Measurements from ENCODE around the gene VPS13D. TPM values are rescaled to one million over a fixed set of nuclear protein-coding genes. Genes with fewer than 3 reads are reported as not detected.

VPS13D gene
- total and polyA plus RNA-seq, 2 donors (not counting 3 experiments of a cell fraction or from before 2014, with no cell fraction given) = 13.6 to 48.5 TPM

GRCh38 chr1:12480041-12480440 is 250.2 kb downstream of the VPS13D start:
- peak overlapping the region; percentile 62 for H3K27ac ChIP-seq (ENCODE audit: insufficient read depth, low read depth, low read length)
- H3K36me3 ChIP-seq (ENCODE audit: control insufficient read depth in 2 of 2, extremely low read depth in 1 of 2, insufficient read depth in 2 of 2, low read length in 2 of 2) = no peaks in the 10 kb centered on the region
- FAIRE-seq (no peak), DNase-seq (ENCODE audit: low read depth, low spot score) (no peak)
- ChIA-PET CTCF (interaction anchor here (0.6 to 1.8 kb wide), 5 partner anchors 44 to 140 kb away, joined by 3 to 5 read pairs (median 4); no protein-coding TSS in a partner anchor), POLR2A (interaction anchor here (1.6 kb wide), 1 partner anchor 45 kb away, joined by 5 read pairs; no protein-coding TSS in a partner anchor)
- H3K9me1 ChIP-seq (replicated peaks; ENCODE audit: control insufficient read depth, extremely low read depth, insufficient read depth, low read length) = no peaks in the 10 kb centered on the region
- peaks cover 58% of the 10 kb centered on the region for H3K4me1 ChIP-seq (ENCODE audit: control insufficient read depth, extremely low read depth, insufficient read depth, low read length)
- no peaks in the 10 kb centered on the region for H3K9me3 ChIP-seq (replicated peaks; ENCODE audit: control insufficient read depth, insufficient read depth, low read length)
- no peak overlapping the region for H2AFZ ChIP-seq (ENCODE audit: low read depth, low read length)
- H3K27me3 ChIP-seq (ENCODE audit: control insufficient read depth in 2 of 2, insufficient read depth in 2 of 2, low read length in 2 of 2) = no peaks in the 10 kb centered on the region
- H3K9ac ChIP-seq (replicated peaks; ENCODE audit: extremely low read depth, insufficient read depth, low read length) = no peak overlapping the region
- H3K4me3 ChIP-seq (replicated peaks in 1 of 3; ENCODE audit: insufficient read depth in 1 of 3, low read depth in 1 of 3, low read length in 3 of 3) = no peak overlapping the region
- dilution Hi-C loops (cut with MboI; ENCODE audit: extremely low pct_ligation_motif_present, low sequenced_read_pairs) (no loop called here), intact Hi-C loops (cut with micrococcal nuclease) (loop anchor here (1.0 to 2.0 kb wide), 2 partner anchors 31 to 124 kb away; no protein-coding TSS in a partner anchor)
- H3K4me2 ChIP-seq (ENCODE audit: insufficient read depth, low read length) = peak overlapping the region; percentile 8
- TF ChIP-seq POLR2AphosphoS5 (IDR thresholded peaks at IDR 0.05; ENCODE audit: insufficient read depth, low read depth, low read length) = no peak
- H3K79me2 ChIP-seq (ENCODE audit: control insufficient read depth, insufficient read depth, low read length) = no peaks in the 10 kb centered on the region
- BruUV-seq (replicated peaks) = no TSS peak
- no peaks in the 10 kb centered on the region for H4K20me1 ChIP-seq (replicated peaks; ENCODE audit: control insufficient read depth, extremely low read depth, insufficient read depth, low read length)

GRCh38 chr1:12480748-12481362 is 251.0 kb downstream of the VPS13D start:
- Histone ChIP-seq H3K27ac (ENCODE audit: insufficient read depth, low read depth, low read length) (peak overlapping the region; percentile 62), H3K4me1 (ENCODE audit: control insufficient read depth, extremely low read depth, insufficient read depth, low read length) (peaks cover 51% of the 10 kb centered on the region), H3K79me2 (ENCODE audit: control insufficient read depth, insufficient read depth, low read length) (no peaks in the 10 kb centered on the region), H3K9me3 (replicated peaks; ENCODE audit: control insufficient read depth, insufficient read depth, low read length) (no peaks in the 10 kb centered on the region), H3K9me1 (replicated peaks; ENCODE audit: control insufficient read depth, extremely low read depth, insufficient read depth, low read length) (no peaks in the 10 kb centered on the region), H3K36me3 (ENCODE audit: control insufficient read depth in 2 of 2, extremely low read depth in 1 of 2, insufficient read depth in 2 of 2, low read length in 2 of 2) (no peaks in the 10 kb centered on the region), H3K4me3 (replicated peaks in 1 of 3; ENCODE audit: insufficient read depth in 1 of 3, low read depth in 1 of 3, low read length in 3 of 3) (no peak overlapping the region), H3K27me3 (ENCODE audit: control insufficient read depth in 2 of 2, insufficient read depth in 2 of 2, low read length in 2 of 2) (no peaks in the 10 kb centered on the region), H3K9ac (replicated peaks; ENCODE audit: extremely low read depth, insufficient read depth, low read length) (no peak overlapping the region), H3K4me2 (ENCODE audit: insufficient read depth, low read length) (no peak overlapping the region), H4K20me1 (replicated peaks; ENCODE audit: control insufficient read depth, extremely low read depth, insufficient read depth, low read length) (no peaks in the 10 kb centered on the region), H2AFZ (ENCODE audit: low read depth, low read length) (no peak overlapping the region)
- ChIA-PET CTCF (interaction anchor here (0.6 to 1.8 kb wide), 7 partner anchors 44 to 139 kb away, joined by 3 to 5 read pairs (median 4); no protein-coding TSS in a partner anchor), POLR2A (interaction anchor here (1.6 kb wide), 1 partner anchor 46 kb away, joined by 5 read pairs; no protein-coding TSS in a partner anchor)
- dilution Hi-C loops (cut with MboI; ENCODE audit: extremely low pct_ligation_motif_present, low sequenced_read_pairs) (no loop called here), intact Hi-C loops (cut with micrococcal nuclease) (loop anchor here (1.0 to 2.0 kb wide), 2 partner anchors 30 to 123 kb away; no protein-coding TSS in a partner anchor)
- DNase-seq (ENCODE audit: low read depth, low spot score) (peak; percentile 94), FAIRE-seq (peak; percentile 100)
- BruUV-seq (replicated peaks) = no TSS peak
- no peak for TF ChIP-seq EZH2 (IDR thresholded peaks at IDR 0.05; ENCODE audit: borderline replicate concordance, low read depth, low read length, severe bottlenecking)
- peak; percentile 98 for TF ChIP-seq FOS (IDR thresholded peaks at IDR 0.05; ENCODE audit: borderline replicate concordance, insufficient read depth, low read length)
- TF ChIP-seq MAX (IDR thresholded peaks at IDR 0.05; ENCODE audit: insufficient read depth, insufficient read length) = no peak
- TF ChIP-seq POLR2AphosphoS5 (IDR thresholded peaks at IDR 0.05; ENCODE audit: insufficient read depth, low read depth, low read length) = peak; percentile 76
- peak; percentile 25 for TF ChIP-seq POLR2A (IDR thresholded peaks at IDR 0.05; ENCODE audit: low read depth, low read length)
- no peak for TF ChIP-seq MYC (IDR thresholded peaks at IDR 0.05; ENCODE audit: low read depth, low read length)
- peak; percentile 96 for TF ChIP-seq GATA2 (IDR thresholded peaks at IDR 0.05; ENCODE audit: insufficient read depth, insufficient read length, low read depth, low read length)
- peak; percentile 97 for TF ChIP-seq JUN (IDR thresholded peaks at IDR 0.05; ENCODE audit: borderline replicate concordance, insufficient read depth, insufficient read length, low read depth)
- TF ChIP-seq CTCF (IDR thresholded peaks at IDR 0.05; ENCODE audit: extremely low read depth in 1 of 2, insufficient read depth in 1 of 2, low read depth in 1 of 2, low read length in 2 of 2) = no peak

All from endothelial cell of umbilical vein (primary cell).